HG02642 (cell line): ENCODE results near the gene SYS1.
"Not testable (repeated sequence)": the region's sequence is repeated elsewhere in the genome, so short reads cannot be mapped to it uniquely, and the experiment has no call there.

ENCODE experiments used
- ATAC-seq: cut with Tn5 transposase; IDR thresholded peaks from one replicate; pipeline ENCODE4 v1.9.1; 2021; ENCODE audit warnings: mild to moderate bottlenecking; ENCODE audit not compliant: unreplicated experiment, poor library complexity

The SYS1 gene

GRCh38 chr20:45339084-45339483 lies 23.9 kb upstream of the SYS1 start:
- ATAC-seq = no peak

DNA sequence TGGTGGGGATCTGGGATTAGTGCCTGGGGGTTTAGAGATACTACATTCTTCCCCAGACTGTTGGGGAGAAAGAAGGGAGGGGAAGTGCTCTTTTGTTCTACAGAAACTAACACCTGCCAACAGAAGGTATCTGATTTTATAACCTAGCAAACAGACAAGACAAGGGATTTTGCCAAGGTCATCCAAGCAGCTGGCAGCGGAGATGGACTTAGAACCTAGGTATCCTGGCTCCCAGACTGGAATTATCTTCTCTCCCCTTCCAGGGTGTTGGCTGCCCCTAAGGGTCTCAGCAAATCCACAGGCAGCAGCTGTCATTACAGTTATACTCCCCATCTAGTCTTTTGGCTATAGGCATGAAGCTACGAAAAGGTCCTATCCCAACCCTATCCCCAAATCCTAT lies 23.2 kb upstream of the SYS1 start:
- ATAC-seq = no peak

DNA sequence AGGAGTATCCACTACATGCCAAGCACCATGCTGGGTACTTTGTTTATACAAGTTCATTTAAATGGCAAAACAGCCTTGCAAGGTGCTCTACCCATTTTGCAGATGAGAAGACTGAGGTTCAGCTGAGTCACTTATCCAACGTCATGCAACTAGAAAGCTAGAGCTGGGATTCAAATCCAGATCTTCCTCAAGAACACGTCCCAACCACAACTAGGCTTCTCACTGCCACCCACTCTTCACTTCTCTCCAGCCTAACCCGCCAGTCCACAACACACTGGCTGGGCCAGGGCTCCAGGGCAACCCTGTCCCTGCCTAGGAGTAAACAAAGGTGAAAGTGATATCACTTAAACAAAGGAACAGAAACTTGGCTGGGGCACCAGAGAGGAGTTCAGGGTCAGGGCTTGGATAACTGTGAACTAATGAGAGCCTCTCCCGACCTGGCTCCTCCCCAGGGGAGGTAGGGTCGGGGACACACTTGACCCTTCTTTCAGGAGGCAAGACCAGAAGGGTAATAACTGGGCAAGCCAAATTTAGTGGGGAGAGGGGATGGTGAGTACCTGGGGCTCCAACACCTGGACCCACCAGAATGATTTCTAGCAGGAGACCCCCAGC lies 22.6 kb upstream of the SYS1 start:
- no peak for ATAC-seq

GRCh38 chr20:45340951-45341350 lies 22.0 kb upstream of the SYS1 start:
- no peak for ATAC-seq

DNA sequence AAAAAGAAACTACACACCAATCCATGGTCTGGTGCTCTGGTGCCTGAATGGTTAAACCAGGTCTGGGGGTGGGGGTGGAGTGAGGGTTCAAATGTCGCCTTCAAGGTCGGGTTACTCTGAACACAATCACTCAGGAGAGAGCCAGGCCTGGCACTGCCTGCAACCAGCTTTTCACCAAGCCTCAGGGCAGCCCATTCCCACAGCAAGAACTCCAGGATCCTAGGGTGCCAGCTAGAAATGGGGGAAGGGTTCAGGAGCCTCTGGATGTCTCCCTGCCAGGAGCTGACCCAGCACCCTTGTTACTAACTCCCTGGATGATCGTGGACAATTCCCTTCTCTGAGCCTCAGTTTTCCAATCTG lies 21.4 kb upstream of the SYS1 start:
- no peak for ATAC-seq

- ATAC-seq = no peak
Observed at GRCh38 chr20:45341939-45342854, 20.8 kb upstream of the SYS1 start.

GRCh38 chr20:45342855-45343531 lies 20.0 kb upstream of the SYS1 start:
- no peak for ATAC-seq

- no peak for ATAC-seq
Observed at GRCh38 chr20:45343532-45344167, 19.3 kb upstream of the SYS1 start.

- ATAC-seq = no peak
Observed at GRCh38 chr20:45344168-45344860, 18.6 kb upstream of the SYS1 start.

DNA sequence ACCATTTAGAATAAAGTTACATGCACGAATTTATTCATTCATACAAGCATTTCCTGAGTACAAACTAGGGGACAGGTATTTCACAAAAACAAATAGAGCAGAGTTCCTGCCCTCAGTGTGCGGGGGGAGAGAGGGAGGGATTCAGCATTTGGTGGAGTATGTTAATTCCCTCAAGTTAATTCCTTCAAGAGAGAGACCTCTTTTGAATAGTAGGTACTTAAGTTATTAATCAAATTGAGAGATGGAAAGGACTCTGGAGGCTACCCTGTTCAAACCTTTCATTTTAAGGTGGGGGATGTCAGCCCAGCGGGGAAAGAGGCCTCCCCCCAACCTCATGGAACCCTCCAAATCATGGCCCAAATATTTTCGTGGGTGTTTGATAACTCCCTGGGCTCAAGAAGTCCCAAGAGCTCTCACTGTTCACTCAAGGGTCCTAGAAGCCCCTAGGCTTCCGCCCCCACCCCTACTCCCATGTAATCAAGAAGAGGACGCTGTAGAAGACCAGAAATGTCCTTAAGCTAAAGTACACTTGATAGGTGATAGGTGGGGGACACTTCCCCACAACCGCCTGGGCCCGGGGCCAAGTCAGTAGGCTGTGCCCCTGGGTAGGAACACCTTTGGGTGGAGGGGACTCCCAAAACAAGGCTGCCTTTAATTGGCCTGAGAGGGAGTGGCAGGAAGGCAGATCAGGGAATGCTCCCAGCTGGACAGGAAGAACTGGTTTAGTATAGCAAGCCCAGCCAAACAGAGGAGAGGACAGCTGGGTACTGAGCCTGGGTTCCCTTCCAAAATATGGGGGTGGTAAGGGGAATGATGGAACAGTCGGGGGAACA lies 17.6 kb upstream of the SYS1 start:
- no peak for ATAC-seq

GRCh38 chr20:45346291-45346718 lies 16.7 kb upstream of the SYS1 start:
- ATAC-seq = no peak

GRCh38 chr20:45346851-45347250 lies 16.1 kb upstream of the SYS1 start:
- ATAC-seq = no peak

GRCh38 chr20:45347297-45347935 lies 15.5 kb upstream of the SYS1 start:
- no peak for ATAC-seq

DNA sequence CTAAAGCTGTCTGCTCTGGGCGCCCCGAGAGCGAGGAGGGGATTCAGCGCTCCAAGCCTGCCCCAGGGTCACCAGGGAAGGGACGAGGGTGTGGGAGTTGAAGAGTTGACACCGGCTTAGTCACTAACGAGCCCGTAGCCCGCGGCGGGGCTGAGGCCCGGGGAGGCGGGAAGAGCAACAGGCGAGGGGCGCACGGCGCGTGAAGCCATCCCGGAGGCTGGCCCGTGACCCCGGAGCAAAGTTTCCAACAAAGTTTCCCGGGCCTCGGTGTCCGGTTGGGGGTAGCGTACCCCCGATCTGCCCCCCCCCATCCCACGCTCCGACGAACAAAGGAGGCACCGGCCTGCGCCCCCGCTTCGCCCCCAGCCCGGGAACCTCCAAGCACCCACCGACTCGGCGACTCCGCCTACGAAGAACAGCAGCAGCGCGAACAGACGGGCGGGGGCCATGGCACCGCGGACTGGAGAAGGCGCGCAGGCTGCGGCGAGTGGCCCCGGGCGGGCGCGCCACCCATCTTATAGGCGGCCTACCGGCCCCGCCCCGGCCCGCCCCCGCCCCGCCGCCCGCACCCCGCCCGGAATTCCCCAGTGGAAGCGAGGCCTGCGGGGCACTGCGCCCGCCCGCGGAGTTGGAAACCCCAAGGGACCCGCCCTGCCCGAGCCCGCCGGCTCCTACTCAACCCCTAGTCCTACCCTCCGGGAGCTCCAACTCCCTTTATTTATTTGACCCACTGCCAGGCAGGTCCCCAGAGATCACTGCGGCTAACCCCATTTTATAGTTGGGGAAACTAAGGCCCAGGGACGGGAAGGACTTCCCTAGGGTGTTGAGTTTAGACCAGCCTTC lies 14.8 kb upstream of the SYS1 start, which contains the start of gene SDC4:
Gene SDC4 (minus strand): TSS at position 489 of the 843 bp plus-strand sequence. CDS start 40 bp downstream, at position 449.
- no peak for ATAC-seq

DNA sequence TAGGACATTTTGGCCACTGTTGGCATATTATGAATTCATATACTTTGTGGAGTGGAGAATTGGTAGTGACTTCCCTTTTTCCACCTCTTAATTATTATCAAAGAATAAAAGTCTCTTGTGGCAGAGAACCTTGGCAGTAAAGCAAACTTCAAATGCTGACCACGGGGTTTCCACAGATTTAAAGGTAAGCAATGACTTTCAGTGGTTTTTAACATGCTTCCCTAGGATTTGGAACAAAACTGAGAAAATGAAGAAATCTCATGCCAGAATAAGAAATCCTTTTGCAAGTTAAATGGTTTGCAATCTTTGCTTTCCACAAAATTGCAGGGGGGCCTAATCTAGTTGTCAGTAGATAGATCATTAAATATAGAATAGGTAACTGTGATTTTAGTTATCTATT lies 12.7 kb upstream of the SYS1 start:
- no peak for ATAC-seq

DNA sequence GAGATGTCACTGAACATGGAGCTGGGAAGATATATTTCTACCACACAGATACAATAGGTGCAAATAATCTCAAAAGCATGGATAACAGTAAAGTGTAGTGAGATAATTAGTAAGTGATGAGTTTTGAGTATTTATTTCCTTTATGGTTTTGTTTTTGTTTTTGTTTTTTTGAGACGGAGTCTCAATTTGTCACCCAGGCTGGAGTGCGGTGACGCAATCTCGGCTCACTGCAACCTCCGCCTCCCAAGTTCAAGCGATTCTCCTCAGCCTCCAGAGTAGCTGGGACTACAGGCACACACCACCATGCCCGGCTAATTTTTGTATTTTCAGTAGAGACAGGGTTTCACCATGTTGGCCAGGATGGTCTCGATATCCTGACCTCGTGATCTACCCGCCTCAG lies 12.2 kb upstream of the SYS1 start:
- ATAC-seq = not testable (repeated sequence)

GRCh38 chr20:45352729-45353128 lies 10.2 kb upstream of the SYS1 start:
- ATAC-seq = no peak

DNA sequence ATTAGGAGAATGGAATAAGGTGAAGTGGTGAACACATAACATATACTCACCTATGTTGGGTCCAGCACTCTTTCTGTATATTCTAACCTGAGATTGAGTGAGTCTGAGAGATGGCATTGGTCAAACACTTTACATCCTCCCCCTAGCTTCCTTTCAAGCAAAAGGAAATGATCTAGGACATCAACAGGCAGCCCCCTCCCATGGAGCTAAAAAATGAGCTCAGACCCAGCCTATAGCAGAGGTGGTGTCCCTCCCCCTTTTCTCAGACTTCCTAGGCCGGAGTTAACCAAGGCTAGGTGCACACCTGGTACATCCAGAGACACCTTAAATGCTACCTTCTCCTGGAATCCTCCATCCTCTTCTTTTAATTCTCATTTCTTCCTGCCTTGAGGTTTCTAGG lies 9.2 kb upstream of the SYS1 start:
- no peak for ATAC-seq
